Vagina (tissue), 2 donors: Measurements from ENCODE around the gene ME2.

Source experiments
- POLR2A ChIP-seq, 2 donors: fragments of 450-650 bp; IDR thresholded peaks; one replicate each; pipeline ENCODE4 v1.6.1; 2017; ENCODE audit warnings: antibody characterized with exemption in 2 of 2, mild to moderate bottlenecking in 2 of 2, moderate library complexity in 2 of 2
- POLR2AphosphoS5 ChIP-seq, 2 donors: sonication (generic); formaldehyde crosslinking; IDR thresholded peaks; one replicate each; pipeline ENCODE4 v1.9.0; 2017; ENCODE audit warnings: antibody characterized with exemption in 2 of 2, mild to moderate bottlenecking in 2 of 2, low read depth in 1 of 2; ENCODE audit not compliant: insufficient read depth in 1 of 2
- TF ChIP-seq, protein P1 (sequence below), 3 experiments: fragments of 450-650 bp in 2 of 3; fragments of 200-600 bp in 1 of 3; sonication (generic) in 1 of 3; IDR thresholded peaks; one replicate each; pipeline ENCODE4 v1.5.1; 2017 to 2019; ENCODE audit warnings: antibody characterized with exemption in 3 of 3, mild to moderate bottlenecking in 2 of 3, moderate library complexity in 2 of 3

DNA sequence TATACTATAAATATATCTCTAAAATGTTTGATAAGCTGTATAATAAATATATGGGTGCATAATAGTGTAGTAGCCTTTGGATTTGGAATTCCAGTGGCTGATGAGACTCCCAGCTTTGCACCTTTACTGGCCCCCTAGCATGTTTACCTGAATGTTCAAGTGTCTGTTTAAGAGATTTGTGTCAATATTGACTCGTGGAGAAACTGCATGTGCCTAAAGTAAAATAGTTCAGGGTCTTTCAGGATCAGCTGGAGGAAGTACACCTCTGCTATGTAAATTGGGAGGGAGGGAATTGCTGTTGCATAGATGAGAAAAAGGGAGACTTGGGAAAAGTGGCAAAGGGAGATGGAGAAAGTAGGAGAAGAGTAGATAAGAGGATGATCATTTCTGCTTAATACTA lies 23.9 kb downstream of the ME2 start:
- TF ChIP-seq, protein P1, sequence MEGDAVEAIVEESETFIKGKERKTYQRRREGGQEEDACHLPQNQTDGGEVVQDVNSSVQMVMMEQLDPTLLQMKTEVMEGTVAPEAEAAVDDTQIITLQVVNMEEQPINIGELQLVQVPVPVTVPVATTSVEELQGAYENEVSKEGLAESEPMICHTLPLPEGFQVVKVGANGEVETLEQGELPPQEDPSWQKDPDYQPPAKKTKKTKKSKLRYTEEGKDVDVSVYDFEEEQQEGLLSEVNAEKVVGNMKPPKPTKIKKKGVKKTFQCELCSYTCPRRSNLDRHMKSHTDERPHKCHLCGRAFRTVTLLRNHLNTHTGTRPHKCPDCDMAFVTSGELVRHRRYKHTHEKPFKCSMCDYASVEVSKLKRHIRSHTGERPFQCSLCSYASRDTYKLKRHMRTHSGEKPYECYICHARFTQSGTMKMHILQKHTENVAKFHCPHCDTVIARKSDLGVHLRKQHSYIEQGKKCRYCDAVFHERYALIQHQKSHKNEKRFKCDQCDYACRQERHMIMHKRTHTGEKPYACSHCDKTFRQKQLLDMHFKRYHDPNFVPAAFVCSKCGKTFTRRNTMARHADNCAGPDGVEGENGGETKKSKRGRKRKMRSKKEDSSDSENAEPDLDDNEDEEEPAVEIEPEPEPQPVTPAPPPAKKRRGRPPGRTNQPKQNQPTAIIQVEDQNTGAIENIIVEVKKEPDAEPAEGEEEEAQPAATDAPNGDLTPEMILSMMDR (IDR thresholded peaks at IDR 0.05), result no peak
- TF ChIP-seq POLR2A (IDR thresholded peaks at IDR 0.05), result no peak
- no peak for TF ChIP-seq POLR2AphosphoS5 (IDR thresholded peaks at IDR 0.05; ENCODE audit: insufficient read depth in 1 of 2, low read depth in 1 of 2)
